Neural cell (in vitro differentiated cells): Measurements from ENCODE around the gene CPA3. TPM values are rescaled to one million over a fixed set of nuclear protein-coding genes. Genes with fewer than 3 reads are reported as not detected.

Experiments used
- H2AFZ ChIP-seq: fragments of 200-600, 300-800 bp; sonication (generic), shearing (Covaris generic); 2 replicates; pipeline ENCODE4 v1.6.0; 2014; ENCODE audit warnings: low read depth, mild to moderate bottlenecking, antibody characterized with exemption, low read length, moderate library complexity
- H3F3A ChIP-seq: fragments of 200-600 bp; shearing (Covaris generic); 2 replicates; pipeline ENCODE4 v1.6.1; 2016; ENCODE audit warnings: mild to moderate bottlenecking, moderate library complexity, mixed read lengths, antibody characterized with exemption, low read length; ENCODE audit not compliant: insufficient read depth, poor library complexity, severe bottlenecking
- H3K27ac ChIP-seq: fragments of 200-600, 300-800 bp; sonication (generic), shearing (Covaris generic); 2 replicates; pipeline ENCODE4 v1.5.1; 2014; ENCODE audit warnings: mild to moderate bottlenecking, low read length, moderate library complexity
- H3K27me3 ChIP-seq: fragments of 300-800, 200-600 bp; sonication (generic), shearing (Covaris generic); 2 replicates; pipeline ENCODE4 v1.6.0; 2014; ENCODE audit warnings: mild to moderate bottlenecking, low read depth, low read length, moderate library complexity; ENCODE audit not compliant: insufficient read depth
- H3K36me3 ChIP-seq: fragments of 300-800, 200-600 bp; sonication (generic), shearing (Covaris generic); 2 replicates; pipeline ENCODE4 v1.5.1; 2014; ENCODE audit warnings: mild to moderate bottlenecking, antibody characterized with exemption, low read length, moderate library complexity; ENCODE audit not compliant: insufficient read depth
- H3K4me2 ChIP-seq: fragments of 300-800, 200-600 bp; sonication (generic), shearing (Covaris generic); 2 replicates; pipeline ENCODE4 v1.6.0; 2014; ENCODE audit warnings: mild to moderate bottlenecking, low read length
- H3K4me3 ChIP-seq: fragments of 300-800, 200-600 bp; sonication (generic), shearing (Covaris generic); 2 replicates; pipeline ENCODE4 v1.5.1; 2014; ENCODE audit warnings: mild to moderate bottlenecking, low read length, moderate library complexity
- H3K79me2 ChIP-seq: fragments of 200-600 bp; shearing (Covaris generic); replicated peaks from 2 replicates; pipeline ENCODE4 v1.6.0; 2014; ENCODE audit warnings: mild to moderate bottlenecking, low read length, moderate library complexity; ENCODE audit not compliant: insufficient read depth
- H3K9ac ChIP-seq: fragments of 300-800, 200-600 bp; sonication (generic), shearing (Covaris generic); 2 replicates; pipeline ENCODE4 v1.6.1; 2016; ENCODE audit warnings: mild to moderate bottlenecking, low read length, mixed read lengths
- H3K9me2 ChIP-seq: fragments of 200-600 bp; shearing (Covaris generic); 2 replicates; pipeline ENCODE4 v1.6.1; 2016; ENCODE audit warnings: mild to moderate bottlenecking, low read length, mixed read lengths; ENCODE audit not compliant: insufficient read depth
- H3K9me3 ChIP-seq: fragments of 200-600, 300-800 bp; sonication (generic), shearing (Covaris generic); 2 replicates; pipeline ENCODE4 v1.6.1; 2016; ENCODE audit warnings: mild to moderate bottlenecking, mixed run types, low read length, moderate library complexity, mixed read lengths
- H4K20me1 ChIP-seq: fragments of 200-600 bp; shearing (Covaris generic); 2 replicates; pipeline ENCODE4 v1.6.1; 2016; ENCODE audit warnings: mild to moderate bottlenecking, mixed run types; ENCODE audit not compliant: insufficient read depth
- EP300 ChIP-seq: fragments of 450-650 bp; conservative IDR thresholded peaks from 2 replicates; pipeline ENCODE4 v1.6.1; 2014; ENCODE audit warnings: antibody characterized with exemption, mild to moderate bottlenecking, moderate library complexity; ENCODE audit not compliant: poor library complexity, severe bottlenecking
- EZH2 ChIP-seq: fragments of 200-600, 300-800 bp; shearing (Covaris generic), sonication (generic); IDR thresholded peaks from 2 replicates; pipeline ENCODE4 v1.6.1; 2014; ENCODE audit warnings: antibody characterized with exemption, low read length, borderline replicate concordance, mild to moderate bottlenecking; ENCODE audit not compliant: insufficient read depth, poor library complexity, severe bottlenecking
- MXI1 ChIP-seq: fragments of 450-650 bp; conservative IDR thresholded peaks from 2 replicates; pipeline ENCODE4 v1.6.1; 2014; ENCODE audit warnings: antibody characterized with exemption, mild to moderate bottlenecking; ENCODE audit not compliant: poor library complexity, severe bottlenecking
- POLR2AphosphoS5 ChIP-seq: IDR thresholded peaks from 2 replicates; pipeline ENCODE4 v1.6.1; 2012
- RAD21 ChIP-seq: fragments of 450-650 bp; conservative IDR thresholded peaks from 2 replicates; pipeline ENCODE4 v1.6.1; 2014; ENCODE audit warnings: antibody characterized with exemption, mild to moderate bottlenecking, moderate library complexity
- SMC3 ChIP-seq: fragments of 450-650 bp; conservative IDR thresholded peaks from 2 replicates; pipeline ENCODE4 v1.6.1; 2014; ENCODE audit warnings: antibody characterized with exemption, mild to moderate bottlenecking, moderate library complexity; ENCODE audit not compliant: poor library complexity
- TAF1 ChIP-seq: IDR thresholded peaks from 2 replicates; pipeline ENCODE4 v1.6.1; 2012; ENCODE audit warnings: low read depth
- polyA plus RNA-seq: library from polyadenylated mRNA; depleted of rRNA; stranded (reverse); fragments of >200 nt; gene quantifications from 2 replicates; pipeline ENCODE4 v1.2.3, GENCODE V29; 2014
- TF ChIP-seq, protein P1 (sequence below): fragments of 450-650 bp; IDR thresholded peaks from 2 replicates; pipeline ENCODE4 v1.5.1; 2014; ENCODE audit warnings: antibody characterized with exemption, mild to moderate bottlenecking, moderate library complexity; ENCODE audit not compliant: poor library complexity, severe bottlenecking
- TF ChIP-seq, protein P2 (sequence below): IDR thresholded peaks from 2 replicates; pipeline ENCODE4 v1.6.1; 2012; ENCODE audit warnings: borderline replicate concordance

Gene CPA3
- polyA plus RNA-seq, 1 donor from 2014 or later = not detected

DNA sequence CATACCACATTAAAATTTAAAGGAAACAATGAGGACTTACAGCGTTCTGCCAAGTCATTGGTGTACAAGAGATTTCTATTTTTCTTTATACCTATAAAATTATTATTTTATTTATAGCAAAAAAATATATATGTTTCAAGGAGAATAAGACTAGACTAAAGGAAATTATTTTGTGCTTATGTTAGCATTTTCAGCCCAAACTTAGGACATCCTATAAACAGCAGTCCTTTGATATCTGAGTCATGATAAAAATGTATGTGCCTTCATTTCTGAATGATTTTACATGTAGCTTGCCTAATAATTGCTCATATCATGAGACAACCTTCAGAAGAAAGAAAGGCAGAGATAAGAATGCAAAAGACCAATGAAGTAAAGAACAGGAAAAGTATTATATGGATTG is 16.7 kb upstream of the CPA3 start:
- Histone ChIP-seq H3K9ac (no peak overlapping the region), H3K36me3 (no peaks in the 10 kb centered on the region), H3K4me3 (no peak overlapping the region), H3K27me3 (no peaks in the 10 kb centered on the region), H3K27ac (no peak overlapping the region), H4K20me1 (no peaks in the 10 kb centered on the region), H2AFZ (no peak overlapping the region), H3K9me3 (no peaks in the 10 kb centered on the region), H3K79me2 (no peaks in the 10 kb centered on the region), H3F3A (no peaks in the 10 kb centered on the region), H3K9me2 (no peaks in the 10 kb centered on the region), H3K4me2 (no peak overlapping the region)
- TF ChIP-seq, protein P1, sequence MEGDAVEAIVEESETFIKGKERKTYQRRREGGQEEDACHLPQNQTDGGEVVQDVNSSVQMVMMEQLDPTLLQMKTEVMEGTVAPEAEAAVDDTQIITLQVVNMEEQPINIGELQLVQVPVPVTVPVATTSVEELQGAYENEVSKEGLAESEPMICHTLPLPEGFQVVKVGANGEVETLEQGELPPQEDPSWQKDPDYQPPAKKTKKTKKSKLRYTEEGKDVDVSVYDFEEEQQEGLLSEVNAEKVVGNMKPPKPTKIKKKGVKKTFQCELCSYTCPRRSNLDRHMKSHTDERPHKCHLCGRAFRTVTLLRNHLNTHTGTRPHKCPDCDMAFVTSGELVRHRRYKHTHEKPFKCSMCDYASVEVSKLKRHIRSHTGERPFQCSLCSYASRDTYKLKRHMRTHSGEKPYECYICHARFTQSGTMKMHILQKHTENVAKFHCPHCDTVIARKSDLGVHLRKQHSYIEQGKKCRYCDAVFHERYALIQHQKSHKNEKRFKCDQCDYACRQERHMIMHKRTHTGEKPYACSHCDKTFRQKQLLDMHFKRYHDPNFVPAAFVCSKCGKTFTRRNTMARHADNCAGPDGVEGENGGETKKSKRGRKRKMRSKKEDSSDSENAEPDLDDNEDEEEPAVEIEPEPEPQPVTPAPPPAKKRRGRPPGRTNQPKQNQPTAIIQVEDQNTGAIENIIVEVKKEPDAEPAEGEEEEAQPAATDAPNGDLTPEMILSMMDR = no peak
- TF ChIP-seq MXI1 (no peak), EP300 (no peak), RAD21 (no peak), EZH2 (no peak), SMC3 (no peak), POLR2AphosphoS5 (no peak), TAF1 (no peak)
- TF ChIP-seq, protein P2, sequence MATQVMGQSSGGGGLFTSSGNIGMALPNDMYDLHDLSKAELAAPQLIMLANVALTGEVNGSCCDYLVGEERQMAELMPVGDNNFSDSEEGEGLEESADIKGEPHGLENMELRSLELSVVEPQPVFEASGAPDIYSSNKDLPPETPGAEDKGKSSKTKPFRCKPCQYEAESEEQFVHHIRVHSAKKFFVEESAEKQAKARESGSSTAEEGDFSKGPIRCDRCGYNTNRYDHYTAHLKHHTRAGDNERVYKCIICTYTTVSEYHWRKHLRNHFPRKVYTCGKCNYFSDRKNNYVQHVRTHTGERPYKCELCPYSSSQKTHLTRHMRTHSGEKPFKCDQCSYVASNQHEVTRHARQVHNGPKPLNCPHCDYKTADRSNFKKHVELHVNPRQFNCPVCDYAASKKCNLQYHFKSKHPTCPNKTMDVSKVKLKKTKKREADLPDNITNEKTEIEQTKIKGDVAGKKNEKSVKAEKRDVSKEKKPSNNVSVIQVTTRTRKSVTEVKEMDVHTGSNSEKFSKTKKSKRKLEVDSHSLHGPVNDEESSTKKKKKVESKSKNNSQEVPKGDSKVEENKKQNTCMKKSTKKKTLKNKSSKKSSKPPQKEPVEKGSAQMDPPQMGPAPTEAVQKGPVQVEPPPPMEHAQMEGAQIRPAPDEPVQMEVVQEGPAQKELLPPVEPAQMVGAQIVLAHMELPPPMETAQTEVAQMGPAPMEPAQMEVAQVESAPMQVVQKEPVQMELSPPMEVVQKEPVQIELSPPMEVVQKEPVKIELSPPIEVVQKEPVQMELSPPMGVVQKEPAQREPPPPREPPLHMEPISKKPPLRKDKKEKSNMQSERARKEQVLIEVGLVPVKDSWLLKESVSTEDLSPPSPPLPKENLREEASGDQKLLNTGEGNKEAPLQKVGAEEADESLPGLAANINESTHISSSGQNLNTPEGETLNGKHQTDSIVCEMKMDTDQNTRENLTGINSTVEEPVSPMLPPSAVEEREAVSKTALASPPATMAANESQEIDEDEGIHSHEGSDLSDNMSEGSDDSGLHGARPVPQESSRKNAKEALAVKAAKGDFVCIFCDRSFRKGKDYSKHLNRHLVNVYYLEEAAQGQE = no peak

DNA sequence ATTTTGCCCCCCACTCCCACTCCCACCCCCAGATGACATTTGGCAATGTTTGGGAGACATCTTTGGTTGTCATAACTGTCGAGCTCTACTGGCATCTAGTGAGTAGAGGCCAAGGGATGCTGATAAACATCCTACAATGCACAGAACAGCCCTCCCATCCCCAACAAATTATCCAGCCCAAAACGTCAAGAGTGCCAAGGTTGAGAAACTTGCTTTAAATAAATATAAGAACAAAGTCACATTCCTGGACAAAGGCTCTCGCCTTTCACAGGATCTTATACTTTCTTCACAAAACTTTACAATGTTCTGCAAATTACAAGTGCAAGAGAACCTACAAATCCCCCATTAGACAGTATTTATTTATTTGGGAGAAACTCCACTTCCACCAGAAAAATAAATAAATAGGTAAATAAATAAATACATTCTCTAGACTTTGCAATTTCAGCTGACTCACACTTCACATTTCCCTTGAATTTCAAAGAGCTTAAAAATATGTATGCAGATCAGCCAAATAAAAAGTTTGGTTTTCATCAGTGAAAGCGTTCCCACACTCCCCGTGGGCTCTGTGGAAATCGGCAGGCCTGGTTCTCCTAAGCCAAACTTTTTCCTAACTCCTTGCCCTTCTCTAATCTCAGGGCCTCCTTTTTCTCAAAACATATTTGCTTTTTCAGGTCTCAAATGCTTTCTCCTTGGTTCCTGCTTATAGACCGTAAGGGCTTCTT is 12.7 kb upstream of the CPA3 start:
- Histone ChIP-seq H3K9ac (no peak overlapping the region), H2AFZ (no peak overlapping the region), H3K27me3 (no peaks in the 10 kb centered on the region), H3K36me3 (no peaks in the 10 kb centered on the region), H3F3A (no peaks in the 10 kb centered on the region), H3K4me2 (no peak overlapping the region), H3K27ac (no peak overlapping the region), H3K9me3 (no peaks in the 10 kb centered on the region), H4K20me1 (no peaks in the 10 kb centered on the region), H3K4me3 (no peak overlapping the region), H3K9me2 (no peaks in the 10 kb centered on the region), H3K79me2 (no peaks in the 10 kb centered on the region)
- TF ChIP-seq SMC3 (no peak), TAF1 (no peak), POLR2AphosphoS5 (no peak), RAD21 (no peak), EZH2 (no peak), MXI1 (no peak), EP300 (no peak)
- TF ChIP-seq, protein P1 = no peak
- TF ChIP-seq, protein P2 = no peak
